ENCODE measurements around the gene RFTN2.
"Not testable (repeated sequence)": the region's sequence is repeated elsewhere in the genome, so short reads cannot be mapped to it uniquely, and the experiment has no call there.

The RFTN2 gene

DNA sequence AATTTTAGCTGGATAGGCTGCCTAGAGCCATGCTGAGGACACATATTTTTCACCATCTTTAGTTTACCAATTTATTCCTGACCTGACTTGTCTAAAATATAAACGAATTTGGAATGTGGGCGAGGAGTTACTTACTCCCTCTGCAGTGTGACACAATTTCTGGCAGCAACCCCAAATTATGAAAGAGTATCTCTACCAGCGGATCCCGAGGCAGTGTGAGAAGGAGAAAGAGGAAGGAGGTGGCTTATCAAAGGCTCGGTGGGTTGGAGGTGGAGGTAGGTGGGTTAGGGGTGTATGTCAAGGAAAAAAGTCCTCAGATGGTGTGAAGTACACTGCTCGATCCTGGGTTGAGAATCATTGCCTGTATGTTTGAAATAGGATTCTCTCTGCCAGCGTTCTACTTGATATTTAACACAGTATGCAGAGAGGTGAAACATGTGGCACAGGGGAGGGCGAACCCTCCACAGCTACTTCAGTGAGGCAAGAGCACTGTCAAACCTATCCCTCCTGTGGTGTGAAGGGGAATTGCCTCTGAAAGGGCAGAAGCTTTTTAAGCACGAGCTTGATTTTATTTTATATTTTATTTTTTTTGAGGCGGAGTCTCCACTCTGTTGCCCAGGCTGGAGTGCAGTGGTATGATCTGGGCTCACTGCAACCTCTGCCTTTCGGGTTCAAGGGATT lies 76.0 kb downstream of the RFTN2 start:
- DNase-seq: no peak

DNA sequence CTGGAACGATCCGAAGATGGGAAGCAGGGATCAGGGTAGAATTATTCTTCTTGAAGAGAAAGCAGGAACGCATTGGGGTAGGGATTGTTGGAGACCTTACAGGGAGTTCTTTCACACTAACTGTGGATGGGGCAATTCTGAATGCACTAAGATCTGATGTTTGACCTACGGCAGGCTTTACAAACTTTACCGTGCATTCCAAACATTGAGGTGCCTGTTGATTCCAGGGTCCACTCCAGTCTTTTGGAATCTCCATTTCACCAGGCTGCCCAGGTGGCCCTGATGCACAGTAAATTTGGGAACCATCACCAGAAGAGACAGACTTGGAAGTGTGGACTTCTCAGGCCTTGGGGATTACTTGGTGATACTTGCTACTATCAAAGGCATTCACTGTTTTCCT lies 76.9 kb downstream of the RFTN2 start:
- no peak for DNase-seq

GRCh38 chr2:197597166-197597565 lies 78.2 kb downstream of the RFTN2 start:
- no peak for DNase-seq

DNA sequence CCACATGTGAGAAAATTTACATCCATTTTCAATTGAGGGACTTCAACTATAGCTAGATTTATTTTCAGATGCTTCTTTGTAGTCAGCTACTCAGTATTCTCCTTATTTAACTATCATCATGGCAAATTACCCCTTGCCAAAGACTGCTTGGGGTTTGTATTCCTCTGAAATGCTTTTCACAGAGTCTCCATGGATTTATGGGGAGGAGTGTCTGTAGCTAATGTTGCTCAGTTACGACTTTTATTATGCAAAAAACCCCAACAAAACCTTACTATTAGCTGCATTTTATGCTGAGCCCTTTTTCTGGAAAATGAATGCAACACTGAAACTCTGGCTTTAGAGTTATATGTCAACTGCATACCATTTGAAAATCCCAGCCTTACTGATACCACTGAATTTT lies 78.6 kb downstream of the RFTN2 start:
- no peak for DNase-seq

DNA sequence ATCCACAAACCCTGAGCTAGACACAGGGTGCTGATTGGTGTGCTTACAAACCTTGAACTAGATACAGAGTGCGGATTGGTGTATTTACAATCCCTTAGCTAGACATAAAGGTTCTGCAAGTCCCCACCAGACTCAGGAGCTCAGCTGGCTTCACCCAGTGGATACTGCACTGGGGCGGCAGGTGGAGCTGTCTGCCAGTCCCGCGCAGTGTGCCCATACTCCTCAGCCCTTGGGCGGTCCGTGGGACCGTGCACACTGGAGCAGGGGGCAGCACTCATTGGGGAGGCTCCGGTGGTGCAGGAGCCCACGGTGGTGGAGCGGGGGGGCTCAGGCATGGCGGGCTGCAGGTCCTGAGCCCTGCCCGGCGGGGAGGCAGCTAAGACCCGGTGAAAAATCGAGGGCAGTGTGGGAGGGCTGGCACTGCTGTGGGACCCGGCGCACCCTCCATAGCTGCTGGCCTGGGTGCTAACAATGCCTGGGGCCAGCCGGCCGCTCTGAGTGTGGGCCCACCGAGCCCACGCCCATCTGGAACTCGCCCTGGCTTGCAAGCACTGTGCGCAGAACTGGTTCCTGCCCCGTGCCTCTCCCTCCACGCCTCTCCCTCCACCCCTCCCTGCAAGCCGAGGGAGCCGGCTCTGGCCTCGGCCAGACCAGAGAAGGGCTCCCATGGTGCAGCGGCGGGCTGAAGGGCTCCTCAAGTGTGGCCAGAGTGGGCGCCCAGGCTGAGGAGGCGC lies 83.9 kb downstream of the RFTN2 start:
- no peak for DNase-seq

DNA sequence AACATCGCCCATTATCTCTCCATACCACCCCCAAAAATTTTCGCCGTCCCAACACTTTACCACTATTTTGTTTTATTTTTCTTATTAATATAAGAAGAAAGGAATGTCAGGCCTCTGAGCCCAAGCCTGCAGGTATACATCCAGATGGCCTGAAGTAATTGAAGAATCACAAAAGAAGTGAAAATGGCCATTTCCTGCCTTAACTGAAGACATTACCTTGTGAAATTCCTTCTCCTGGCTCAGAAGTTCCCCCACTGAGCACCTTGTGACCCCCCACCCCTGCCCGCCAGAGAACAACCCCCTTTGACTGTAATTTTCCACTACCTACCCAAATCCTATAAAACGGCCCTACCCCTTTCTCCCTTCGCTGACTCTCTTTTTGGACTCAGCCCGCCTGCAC lies 88.1 kb downstream of the RFTN2 start:
- DNase-seq: not testable (repeated sequence)

DNA sequence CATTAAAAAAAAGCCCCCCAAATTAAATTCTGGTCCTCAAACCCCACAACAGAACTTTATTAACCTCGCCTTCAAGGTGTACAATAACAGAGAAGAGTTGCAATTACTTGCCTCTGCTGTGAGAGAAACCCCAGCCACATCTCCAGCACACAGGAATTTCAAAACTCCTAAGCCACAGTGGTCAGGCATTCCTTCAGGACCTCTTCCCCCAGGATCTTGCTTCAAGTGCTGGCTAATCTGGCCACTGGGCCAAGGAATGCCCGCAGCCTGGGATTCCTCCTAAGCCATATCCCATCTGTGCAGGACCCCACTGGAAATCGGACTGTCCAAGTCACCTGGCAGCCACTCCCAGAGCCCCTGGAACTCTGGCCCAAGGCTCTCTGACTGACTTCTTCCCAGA lies 95.2 kb downstream of the RFTN2 start:
- DNase-seq: not testable (repeated sequence)

DNA sequence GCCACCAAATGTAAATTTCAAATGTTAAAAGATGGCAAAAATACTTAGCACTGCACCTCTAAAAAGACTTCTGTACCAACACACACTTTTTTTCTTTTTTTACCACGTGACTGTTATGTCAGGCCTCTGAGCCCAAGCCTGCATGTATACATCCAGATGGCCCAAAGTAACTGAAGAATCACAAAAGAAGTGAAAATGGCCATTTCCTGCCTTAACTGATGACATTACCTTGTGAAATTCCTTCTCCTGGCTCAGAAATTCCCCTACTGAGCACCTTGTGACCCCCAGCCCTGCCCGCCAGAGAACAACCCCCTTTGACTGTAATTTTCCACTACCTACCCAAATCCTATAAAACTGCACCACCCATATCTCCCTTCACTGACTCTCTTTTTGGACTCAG lies 97.1 kb downstream of the RFTN2 start:
- DNase-seq: not testable (repeated sequence)

DNA sequence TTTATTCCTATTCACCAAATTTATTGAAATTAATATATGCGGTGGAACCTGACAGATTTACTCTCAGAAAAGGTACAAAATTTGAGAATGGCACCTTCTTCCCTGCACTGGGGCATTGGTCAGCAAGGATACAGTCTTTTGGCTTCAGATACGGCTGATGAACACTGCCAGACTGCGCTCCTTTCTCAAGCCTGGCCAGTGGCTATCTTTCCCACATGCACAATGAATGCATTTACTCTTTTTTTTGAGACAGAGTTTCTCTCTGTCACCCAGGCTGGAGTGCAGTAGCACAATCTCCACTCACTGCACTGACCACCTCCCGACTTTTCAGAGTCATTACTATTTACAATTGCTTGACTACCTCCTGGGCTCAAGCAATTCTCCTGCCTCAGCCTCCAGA lies 97.9 kb downstream of the RFTN2 start:
- DNase-seq: no peak

- DNase-seq: no peak
Measured at GRCh38 chr2:197576631-197577030, 98.8 kb downstream of the RFTN2 start.

DNA sequence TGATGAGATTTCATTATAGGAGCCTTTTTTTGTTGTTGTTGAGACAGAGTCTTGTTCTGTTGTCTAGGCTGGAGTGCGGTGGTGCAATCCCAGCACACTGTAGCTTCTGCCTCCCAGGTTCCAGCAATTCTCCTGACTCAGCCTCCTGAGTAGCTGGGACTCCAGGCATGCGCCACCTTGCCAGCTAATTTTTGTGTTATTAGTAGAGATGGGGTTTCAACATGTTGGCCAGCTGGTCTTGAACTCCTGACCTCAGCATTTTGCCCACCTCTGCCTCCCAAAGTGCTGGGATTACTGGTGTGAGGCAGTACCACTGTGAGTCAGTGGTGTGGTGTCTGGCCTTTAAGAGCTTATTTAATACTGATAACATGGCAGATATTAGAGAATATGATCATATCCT lies 99.4 kb downstream of the RFTN2 start:
- no peak for DNase-seq

DNA sequence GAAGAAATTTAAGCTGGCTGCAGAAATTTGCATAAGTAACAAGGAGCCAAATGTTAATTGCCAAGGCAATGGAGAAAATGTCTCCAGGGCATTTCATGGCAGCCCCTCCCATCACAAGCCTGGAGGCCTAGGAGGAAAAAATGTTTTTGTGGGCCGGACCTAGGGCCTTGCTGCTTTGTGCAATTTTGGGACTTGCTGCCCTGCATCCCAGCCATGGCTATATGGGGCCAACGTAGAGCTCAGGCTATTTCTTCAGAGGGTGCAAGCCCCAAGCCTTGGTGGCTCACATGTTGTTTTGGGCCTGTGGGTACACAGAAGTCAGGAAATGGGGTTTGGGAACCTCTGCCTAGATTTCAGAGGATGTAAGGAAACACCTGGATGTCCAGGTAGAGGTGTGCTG lies 101.8 kb downstream of the RFTN2 start:
- DNase-seq: no peak

- no peak for DNase-seq
Measured at GRCh38 chr2:197571627-197572271, 103.6 kb downstream of the RFTN2 start.

DNA sequence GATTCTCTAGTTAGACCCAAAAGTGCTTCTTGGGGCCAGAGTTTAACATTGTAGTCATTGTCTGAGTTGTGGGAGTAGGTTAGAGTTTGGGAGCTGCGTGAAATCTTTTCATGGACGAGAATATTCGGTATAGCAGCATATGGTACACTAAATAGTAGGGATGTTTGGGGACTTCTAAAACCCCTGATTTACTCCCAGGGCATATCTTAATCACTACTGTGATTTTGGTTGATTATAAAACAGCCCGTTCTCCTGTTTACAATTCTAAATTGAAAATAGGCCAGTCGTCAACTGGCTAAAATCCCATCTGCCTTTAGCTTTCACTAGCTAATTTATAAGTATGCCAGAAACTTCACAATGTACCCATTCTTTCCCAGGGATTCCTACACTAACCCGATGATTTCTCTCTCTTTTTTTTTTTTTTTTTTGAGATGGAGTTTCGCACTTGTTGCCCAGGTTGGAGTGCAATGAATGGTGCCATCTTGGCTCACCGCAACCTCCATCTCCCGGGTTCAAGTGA lies 115.2 kb downstream of the RFTN2 start:
- DNase-seq: no peak

DNA sequence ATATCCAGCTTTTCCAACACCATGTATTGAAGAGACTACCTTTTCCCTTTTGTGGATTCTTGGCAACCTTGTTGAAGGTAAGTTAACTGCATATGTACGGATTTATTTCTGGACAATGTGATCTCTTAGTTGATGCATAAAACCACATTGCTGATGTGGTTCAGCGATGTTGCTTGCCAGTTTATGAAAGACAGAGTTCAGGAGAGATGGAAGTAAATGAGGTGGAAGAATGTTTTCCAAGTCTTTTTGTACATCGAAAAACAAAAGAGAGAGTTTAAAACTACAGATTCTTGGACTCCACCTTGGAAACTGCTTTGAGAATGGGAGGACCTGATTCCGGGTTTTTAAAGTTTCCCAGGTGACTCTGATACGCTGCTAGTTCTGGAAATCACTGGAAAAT lies 115.7 kb downstream of the RFTN2 start:
- DNase-seq: no peak

GRCh38 chr2:197558393-197558792 lies 117.0 kb downstream of the RFTN2 start:
- no peak for DNase-seq

DNA sequence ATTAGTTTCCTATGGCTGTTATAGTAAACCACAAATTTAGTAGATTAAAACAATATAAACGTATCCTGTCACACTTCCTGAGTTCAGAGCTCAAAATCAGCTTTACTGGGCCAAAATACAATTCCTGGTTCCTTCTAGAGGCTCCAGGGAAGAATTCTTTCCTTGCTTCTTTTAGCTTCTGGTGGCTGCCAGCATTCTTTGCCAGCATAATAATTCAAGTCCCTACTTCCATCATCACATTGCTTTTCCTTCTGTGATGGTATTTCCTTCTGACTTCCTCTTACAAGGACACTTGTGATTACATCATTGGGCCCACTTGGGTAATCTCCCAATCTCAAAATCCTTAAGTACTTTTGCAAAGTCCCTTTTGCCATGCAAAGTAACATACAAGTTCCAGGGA lies 118.9 kb downstream of the RFTN2 start:
- no peak for DNase-seq

DNA sequence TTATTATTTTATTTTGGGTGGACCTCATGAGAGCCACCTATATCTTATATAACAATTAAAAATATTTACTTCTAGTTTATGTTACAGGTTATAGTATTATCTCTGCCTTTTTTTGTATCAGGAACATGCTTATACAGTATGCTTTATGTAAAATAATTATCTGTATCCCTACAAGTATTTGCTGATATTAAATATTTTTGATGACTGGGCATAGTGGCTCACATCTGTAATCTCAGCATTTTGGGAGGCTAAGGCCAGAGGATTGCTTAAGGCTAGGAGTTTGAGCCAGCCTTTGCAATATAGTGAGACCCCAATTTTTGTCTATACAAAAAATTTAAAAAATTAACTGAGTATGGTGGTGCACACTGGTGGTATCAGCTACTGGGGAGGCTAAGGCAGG lies 119.9 kb downstream of the RFTN2 start:
- no peak for DNase-seq

- not testable (repeated sequence) for DNase-seq
Measured at GRCh38 chr2:197551260-197551659, 124.1 kb downstream of the RFTN2 start.

GRCh38 chr2:197548582-197548981 lies 126.8 kb downstream of the RFTN2 start:
- no peak for DNase-seq

- DNase-seq: no peak
Measured at GRCh38 chr2:197547163-197547900, 128.1 kb downstream of the RFTN2 start.

DNA sequence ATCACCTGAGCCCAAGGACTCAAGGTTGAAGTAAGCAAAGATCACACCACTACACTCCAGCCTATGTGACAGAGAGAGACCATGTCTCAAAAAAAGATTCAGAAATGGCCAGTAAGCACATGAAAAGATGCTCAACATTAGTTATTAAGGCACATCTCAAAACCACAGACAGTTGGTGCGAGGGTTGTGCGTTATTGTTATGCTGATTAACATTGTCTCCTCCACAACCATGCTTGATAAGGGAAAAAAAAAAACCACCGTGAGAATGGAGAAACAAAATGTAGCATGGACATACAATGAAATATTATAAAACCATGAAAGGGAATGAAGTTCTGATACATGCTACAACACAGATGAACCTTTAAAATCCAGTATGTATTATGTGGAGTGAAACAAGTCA lies 132.2 kb downstream of the RFTN2 start:
- no peak for DNase-seq

GRCh38 chr2:197539734-197540133 lies 135.7 kb downstream of the RFTN2 start:
- no peak for DNase-seq

Measured in NCI-H774 (cell line).